HUES6 (cell line): ENCODE measurements around the gene MSANTD3.
A peak's percentile ranks its signal among the peaks of the same experiment; 100 is the strongest.

Experiments used
- H3K27ac ChIP-seq: 2 replicates; pipeline ENCODE4 v1.7.0; 2013; ENCODE audit warnings: low read depth, mild to moderate bottlenecking, low read length, inconsistent platforms
- H3K27me3 ChIP-seq: 2 replicates; pipeline ENCODE4 v1.6.1; 2013; ENCODE audit warnings: low read length; ENCODE audit not compliant: control insufficient read depth, insufficient read depth
- H3K36me3 ChIP-seq: 2 replicates; pipeline ENCODE4 v1.6.1; 2013; ENCODE audit warnings: low read length; ENCODE audit not compliant: control insufficient read depth, insufficient read depth
- H3K4me1 ChIP-seq: 2 replicates; pipeline ENCODE4 v1.6.1; 2013; ENCODE audit warnings: low read length; ENCODE audit not compliant: control insufficient read depth, insufficient read depth
- H3K4me3 ChIP-seq: 2 replicates; pipeline ENCODE4 v1.5.1; 2013; ENCODE audit warnings: low read depth, low read length
- H3K9ac ChIP-seq: one replicate; pipeline ENCODE4 v1.6.1; 2013; ENCODE audit warnings: mild to moderate bottlenecking, low read length
- H3K9me3 ChIP-seq: 2 replicates; pipeline ENCODE4 v1.6.1; 2013; ENCODE audit warnings: low read depth, low read length; ENCODE audit not compliant: control insufficient read depth, insufficient read depth

The MSANTD3 gene

DNA sequence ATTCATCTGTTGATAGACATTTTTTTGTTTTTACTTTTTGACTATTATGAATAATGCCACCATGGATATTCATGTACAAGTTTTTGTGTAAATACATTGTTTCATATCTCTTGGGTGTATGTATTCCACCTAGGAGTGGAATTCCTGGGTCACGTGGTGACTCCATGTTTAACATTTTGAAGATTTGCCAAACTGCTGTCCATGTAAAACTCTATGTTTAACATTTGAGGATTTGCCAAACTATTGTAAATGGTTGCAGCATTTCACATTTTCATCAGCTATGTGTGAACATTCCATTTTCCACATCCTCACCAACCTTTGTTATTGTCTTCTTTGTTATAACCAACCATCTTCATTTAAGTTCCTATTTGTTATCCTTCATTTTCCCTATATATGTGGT is 58.3 kb downstream of the MSANTD3 start:
- no peaks in the 10 kb centered on the region for H3K36me3 ChIP-seq
- H3K27ac ChIP-seq = no peak overlapping the region
- H3K4me3 ChIP-seq = no peak overlapping the region
- H3K9ac ChIP-seq = no peak overlapping the region
- H3K27me3 ChIP-seq = no peaks in the 10 kb centered on the region
- H3K4me1 ChIP-seq = peaks cover 5% of the 10 kb centered on the region; the same call in 1 of the 2 replicates
- H3K9me3 ChIP-seq = no peaks in the 10 kb centered on the region

DNA sequence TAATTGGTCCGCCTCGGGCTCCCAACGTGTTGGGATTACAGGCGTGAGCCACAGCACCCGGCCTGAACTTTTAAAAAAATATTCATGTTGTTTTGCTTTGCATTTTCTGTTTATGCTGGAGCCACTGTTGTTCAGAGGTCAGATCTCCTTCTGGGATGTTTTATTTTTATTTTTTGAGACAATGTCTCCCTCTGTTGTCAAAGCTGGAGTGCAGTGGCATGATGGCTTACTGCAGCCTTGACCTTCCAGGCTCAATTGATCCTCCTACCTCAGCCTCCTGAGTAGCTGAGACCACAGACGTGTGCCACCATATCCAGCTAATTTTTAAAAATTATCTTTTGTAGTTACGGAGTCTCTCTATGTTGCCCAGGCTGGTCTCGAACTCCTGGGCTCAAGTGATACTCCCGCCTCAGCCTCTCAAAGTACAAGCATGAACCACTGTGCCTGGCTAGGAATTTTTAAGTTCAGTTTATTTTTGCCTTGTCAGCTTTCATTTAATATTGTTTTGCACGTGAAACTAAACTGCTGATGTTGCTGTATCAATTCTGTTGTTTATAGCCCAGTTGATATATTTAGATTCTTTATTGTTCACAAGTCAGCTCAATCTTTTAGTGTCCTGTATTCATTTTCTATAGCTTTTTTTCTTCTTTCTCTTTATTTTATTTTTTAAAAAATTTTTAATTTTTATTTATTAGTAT is 59.7 kb downstream of the MSANTD3 start:
- Histone ChIP-seq H3K27me3 (no peaks in the 10 kb centered on the region), H3K9me3 (no peaks in the 10 kb centered on the region), H3K27ac (no peak overlapping the region), H3K4me1 (peaks cover 5% of the 10 kb centered on the region; the same call in 1 of the 2 replicates), H3K36me3 (no peaks in the 10 kb centered on the region), H3K9ac (no peak overlapping the region), H3K4me3 (no peak overlapping the region)

DNA sequence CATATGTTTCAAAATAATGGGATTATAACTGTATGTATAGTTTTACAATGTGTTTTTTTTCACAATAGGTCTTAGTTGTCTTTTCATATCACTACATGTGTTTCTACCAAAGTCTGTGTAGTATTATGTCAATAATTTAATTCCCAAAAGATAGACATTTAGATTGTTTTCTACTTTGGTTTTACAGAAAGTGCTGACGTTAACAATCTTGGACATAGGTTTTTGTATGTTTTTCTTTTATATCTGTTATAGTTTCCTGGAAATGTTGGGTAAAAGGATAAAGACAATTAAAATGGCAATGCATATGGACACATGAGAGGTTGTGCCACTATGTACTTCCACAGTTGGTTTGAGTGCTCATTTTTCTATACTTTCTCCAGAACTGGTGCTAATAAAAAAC is 61.2 kb downstream of the MSANTD3 start:
- Histone ChIP-seq H3K4me3 (no peak overlapping the region), H3K27me3 (no peaks in the 10 kb centered on the region), H3K9me3 (no peaks in the 10 kb centered on the region), H3K27ac (no peak overlapping the region), H3K4me1 (peaks cover 15% of the 10 kb centered on the region), H3K36me3 (no peaks in the 10 kb centered on the region), H3K9ac (no peak overlapping the region)

DNA sequence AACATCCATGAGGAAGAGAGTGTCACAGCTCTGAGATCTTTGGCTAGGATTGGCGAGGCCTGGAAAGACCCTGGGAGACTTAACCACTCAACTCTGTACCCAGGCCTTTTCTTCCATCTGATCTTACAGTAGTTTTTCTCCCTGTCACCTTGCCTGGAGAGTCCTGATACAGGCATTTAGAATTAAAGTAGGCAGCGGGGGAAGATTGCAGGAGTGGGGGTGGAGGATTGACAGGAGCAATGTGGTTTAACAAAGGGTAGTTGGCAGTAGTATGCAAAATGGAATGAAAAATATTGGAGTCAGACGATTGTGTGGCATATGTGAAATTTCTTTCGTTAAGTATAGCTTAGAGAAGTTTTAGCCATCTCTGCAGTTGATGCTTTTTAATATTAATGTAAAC is 62.9 kb downstream of the MSANTD3 start:
- Histone ChIP-seq H3K9me3 (no peaks in the 10 kb centered on the region), H3K4me1 (peaks cover 20% of the 10 kb centered on the region), H3K27ac (no peak overlapping the region), H3K27me3 (no peaks in the 10 kb centered on the region), H3K4me3 (no peak overlapping the region), H3K36me3 (no peaks in the 10 kb centered on the region), H3K9ac (no peak overlapping the region)

DNA sequence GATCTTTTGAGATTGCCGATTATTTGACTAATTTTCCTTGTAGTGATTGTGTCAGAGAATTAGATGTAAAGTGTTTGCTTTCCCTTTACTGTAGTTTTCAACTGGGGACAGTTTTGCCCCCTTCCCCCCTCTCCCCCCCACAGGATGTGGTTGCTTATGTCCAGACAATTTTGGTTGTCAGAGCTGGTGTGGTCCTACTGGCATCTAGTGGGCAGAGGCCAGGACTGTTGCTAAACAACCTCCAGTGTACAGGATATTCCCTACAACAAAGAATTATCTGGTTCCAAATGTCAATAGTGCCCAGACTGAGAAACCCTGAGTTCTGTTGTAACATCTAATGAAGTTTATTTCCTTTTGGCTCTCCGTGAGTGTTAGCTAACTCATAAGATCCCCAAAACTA is 66.0 kb downstream of the MSANTD3 start:
- Histone ChIP-seq H3K4me3 (no peak overlapping the region), H3K9me3 (no peaks in the 10 kb centered on the region), H3K36me3 (no peaks in the 10 kb centered on the region), H3K27ac (0 out of 2 replicates have a peak overlapping the region, but pooled peaks have one; percentile 26), H3K4me1 (peaks cover 29% of the 10 kb centered on the region), H3K27me3 (no peaks in the 10 kb centered on the region), H3K9ac (no peak overlapping the region)

DNA sequence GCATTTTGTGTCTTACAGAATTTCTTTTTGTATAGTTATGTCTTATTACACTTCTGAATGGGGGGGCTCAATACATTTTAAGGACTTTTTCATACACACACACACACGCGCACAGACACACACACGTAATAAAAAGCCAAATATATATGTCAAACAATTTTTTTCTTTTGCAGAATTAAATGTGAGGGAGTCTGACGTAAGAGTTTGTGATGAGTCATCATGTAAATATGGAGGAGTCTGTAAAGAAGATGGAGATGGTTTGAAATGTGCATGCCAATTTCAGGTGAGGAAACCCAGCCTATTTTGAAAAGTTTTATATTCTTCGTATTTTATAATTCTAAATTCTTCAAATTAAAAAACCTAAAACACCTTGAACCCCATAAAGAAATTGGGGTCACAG is 71.6 kb downstream of the MSANTD3 start:
- H3K9me3 ChIP-seq = no peaks in the 10 kb centered on the region
- no peaks in the 10 kb centered on the region for H3K27me3 ChIP-seq
- no peak overlapping the region for H3K4me3 ChIP-seq
- H3K4me1 ChIP-seq = peaks cover 11% of the 10 kb centered on the region; the same call in 1 of the 2 replicates
- peaks cover 12% of the 10 kb centered on the region; the same call in 1 of the 2 replicates for H3K36me3 ChIP-seq
- H3K9ac ChIP-seq = no peak overlapping the region
- H3K27ac ChIP-seq = peak overlapping the region; percentile 59; the same call in 1 of the 2 replicates

DNA sequence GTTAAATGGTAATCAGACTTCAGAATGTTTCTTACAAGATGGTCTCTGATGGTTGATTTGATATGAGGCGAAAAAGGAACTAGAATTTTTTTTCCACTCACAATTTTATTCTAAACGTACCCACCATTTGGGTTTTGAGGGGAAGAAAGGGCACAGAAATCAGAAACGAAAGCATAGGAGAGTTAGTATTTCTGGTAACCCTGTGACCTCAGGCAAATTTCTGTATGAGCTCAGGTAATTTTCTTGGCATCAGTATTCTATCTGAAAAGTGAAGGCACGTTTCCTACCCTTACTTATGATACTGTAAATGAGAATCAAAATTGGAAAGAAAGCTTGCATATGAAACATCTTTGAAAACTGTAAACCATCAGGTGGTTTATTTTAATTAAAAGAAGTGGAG is 72.5 kb downstream of the MSANTD3 start:
- Histone ChIP-seq H3K4me3 (no peak overlapping the region), H3K9ac (no peak overlapping the region), H3K9me3 (no peaks in the 10 kb centered on the region), H3K27me3 (no peaks in the 10 kb centered on the region), H3K4me1 (peaks cover 10% of the 10 kb centered on the region; the same call in 1 of the 2 replicates), H3K27ac (no peak overlapping the region), H3K36me3 (peaks cover 19% of the 10 kb centered on the region)

DNA sequence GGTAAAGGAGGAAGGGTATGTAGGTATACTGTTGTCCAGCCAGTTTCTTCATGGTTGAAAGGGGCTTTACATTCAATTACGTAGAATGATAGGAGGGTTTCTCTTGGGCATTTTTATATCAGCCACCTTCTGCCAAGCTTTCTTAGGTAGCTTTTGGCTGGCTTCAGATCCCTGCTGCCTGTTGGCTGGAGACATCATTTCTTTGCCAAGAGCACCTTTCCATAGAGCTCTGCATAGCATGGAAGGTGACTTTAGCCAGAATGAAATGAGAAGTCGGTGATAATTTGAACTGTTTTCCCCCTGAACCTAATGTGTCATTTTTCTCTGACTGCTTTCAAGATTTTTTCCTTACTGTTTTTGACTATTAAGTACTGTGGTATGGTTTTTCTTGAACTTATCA is 72.9 kb downstream of the MSANTD3 start:
- H3K4me3 ChIP-seq = no peak overlapping the region
- no peak overlapping the region for H3K9ac ChIP-seq
- H3K9me3 ChIP-seq = no peaks in the 10 kb centered on the region
- peaks cover 10% of the 10 kb centered on the region; the same call in 1 of the 2 replicates for H3K4me1 ChIP-seq
- H3K27me3 ChIP-seq = no peaks in the 10 kb centered on the region
- no peak overlapping the region for H3K27ac ChIP-seq
- peaks cover 19% of the 10 kb centered on the region for H3K36me3 ChIP-seq
